Type B pancreatic cell (in vitro differentiated cells): ENCODE measurements around the gene MED8. TPM values are rescaled to one million over a fixed set of nuclear protein-coding genes. Genes with fewer than 3 reads are reported as not detected.

Source experiments
- DNase-seq: peaks from one replicate; pipeline ENCODE4 v3.0.0; 2021; ENCODE audit warnings: mixed read lengths; ENCODE audit not compliant: unreplicated experiment; ENCODE audit errors: extremely low spot score
- H3K27ac Mint-ChIP-seq: 2 replicates; pipeline ENCODE4 v1.8.0; 2021; ENCODE audit warnings: mild to moderate bottlenecking, mixed read lengths
- H3K27me3 Mint-ChIP-seq: 2 replicates; pipeline ENCODE4 v1.8.0; 2021; ENCODE audit warnings: mixed read lengths
- H3K36me3 Mint-ChIP-seq: 2 replicates; pipeline ENCODE4 v1.8.0; 2021; ENCODE audit warnings: mixed read lengths
- H3K4me1 Mint-ChIP-seq: one replicate; pipeline ENCODE4 v1.8.0; 2021; ENCODE audit warnings: mixed read lengths; ENCODE audit not compliant: unreplicated experiment
- H3K4me3 Mint-ChIP-seq: 2 replicates; pipeline ENCODE4 v1.8.0; 2021; ENCODE audit warnings: mild to moderate bottlenecking, mixed read lengths
- H3K9me3 Mint-ChIP-seq: 2 replicates; pipeline ENCODE4 v1.8.0; 2021; ENCODE audit warnings: mixed read lengths
- total RNA-seq: library from RNA; stranded (reverse); gene quantifications from 2 replicates; pipeline ENCODE4 v1.2.1, GENCODE V29; 2021; ENCODE audit warnings: low replicate concordance
- TF ChIP-seq, protein P1 (sequence below): fragments of 200-600 bp; sonication (generic); conservative IDR thresholded peaks from 2 replicates; pipeline ENCODE4 v1.5.0; 2021; ENCODE audit warnings: antibody characterized with exemption, mild to moderate bottlenecking

The MED8 gene
- total RNA-seq, 1 donor from 2014 or later = 37.2 TPM

DNA sequence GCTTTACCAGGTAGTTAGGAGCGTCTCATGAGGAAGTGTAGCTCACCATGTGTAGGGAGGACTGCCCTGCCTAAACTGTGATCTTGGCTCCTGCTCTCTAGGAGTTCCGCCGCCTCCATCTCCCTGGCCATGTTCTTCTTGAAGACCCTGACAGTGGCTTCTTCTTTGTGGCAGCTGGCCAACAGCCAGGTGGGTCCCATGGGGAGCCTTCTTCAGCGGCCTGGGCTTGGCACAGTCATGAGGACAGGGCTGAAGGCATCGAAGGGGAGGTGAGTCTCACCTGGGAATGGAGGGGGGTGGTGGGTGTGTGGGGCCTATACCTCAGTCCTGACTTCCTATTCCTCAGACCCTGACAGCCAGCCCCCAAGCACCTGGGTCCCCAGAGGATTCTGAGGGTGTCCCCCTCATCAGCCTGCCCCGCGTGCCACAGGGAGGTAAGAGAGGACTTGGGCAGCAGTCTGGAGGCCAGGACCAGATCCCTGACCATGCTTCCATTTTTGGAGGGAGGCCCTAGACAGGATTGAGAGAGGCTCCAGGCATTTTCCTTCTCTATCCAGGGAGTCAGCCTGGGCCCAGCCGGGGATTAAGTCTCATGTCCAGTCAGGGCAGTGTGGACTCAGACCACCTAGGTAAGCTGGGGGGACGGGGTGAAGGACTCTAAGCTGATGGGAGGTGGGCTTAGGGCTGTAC lies 42.7 kb upstream of the MED8 start:
- TF ChIP-seq, protein P1, sequence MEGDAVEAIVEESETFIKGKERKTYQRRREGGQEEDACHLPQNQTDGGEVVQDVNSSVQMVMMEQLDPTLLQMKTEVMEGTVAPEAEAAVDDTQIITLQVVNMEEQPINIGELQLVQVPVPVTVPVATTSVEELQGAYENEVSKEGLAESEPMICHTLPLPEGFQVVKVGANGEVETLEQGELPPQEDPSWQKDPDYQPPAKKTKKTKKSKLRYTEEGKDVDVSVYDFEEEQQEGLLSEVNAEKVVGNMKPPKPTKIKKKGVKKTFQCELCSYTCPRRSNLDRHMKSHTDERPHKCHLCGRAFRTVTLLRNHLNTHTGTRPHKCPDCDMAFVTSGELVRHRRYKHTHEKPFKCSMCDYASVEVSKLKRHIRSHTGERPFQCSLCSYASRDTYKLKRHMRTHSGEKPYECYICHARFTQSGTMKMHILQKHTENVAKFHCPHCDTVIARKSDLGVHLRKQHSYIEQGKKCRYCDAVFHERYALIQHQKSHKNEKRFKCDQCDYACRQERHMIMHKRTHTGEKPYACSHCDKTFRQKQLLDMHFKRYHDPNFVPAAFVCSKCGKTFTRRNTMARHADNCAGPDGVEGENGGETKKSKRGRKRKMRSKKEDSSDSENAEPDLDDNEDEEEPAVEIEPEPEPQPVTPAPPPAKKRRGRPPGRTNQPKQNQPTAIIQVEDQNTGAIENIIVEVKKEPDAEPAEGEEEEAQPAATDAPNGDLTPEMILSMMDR = no peak
- Mint-ChIP-seq H3K4me3 (no peak overlapping the region), H3K9me3 (no peaks in the 10 kb centered on the region), H3K4me1 (peaks cover 18% of the 10 kb centered on the region), H3K36me3 (peaks cover 38% of the 10 kb centered on the region), H3K27me3 (no peaks in the 10 kb centered on the region), H3K27ac (no peak overlapping the region)
- DNase-seq = no peak

DNA sequence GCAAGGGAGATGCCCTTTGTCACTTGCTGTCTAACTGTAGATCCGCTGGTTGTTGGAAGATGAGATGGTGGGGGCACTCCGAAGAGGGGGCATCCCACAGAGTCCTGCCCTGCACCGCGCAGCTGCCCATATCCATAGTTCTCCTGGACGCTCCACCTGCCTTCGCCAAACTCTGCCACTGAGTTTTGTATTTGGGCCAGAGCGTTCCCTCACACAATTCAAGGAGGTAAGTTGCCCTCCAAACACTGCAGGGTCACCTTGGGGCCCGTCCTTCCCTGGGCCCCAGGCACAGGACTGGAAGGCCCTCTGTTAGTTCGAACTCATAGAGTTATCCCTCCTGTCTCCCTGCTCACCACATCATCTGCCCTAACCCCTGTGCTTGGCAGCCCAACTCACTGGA lies 42.1 kb upstream of the MED8 start:
- H3K27ac Mint-ChIP-seq = no peak overlapping the region
- H3K27me3 Mint-ChIP-seq = no peaks in the 10 kb centered on the region
- no peak for DNase-seq
- no peaks in the 10 kb centered on the region for H3K9me3 Mint-ChIP-seq
- no peak overlapping the region for H3K4me3 Mint-ChIP-seq
- H3K36me3 Mint-ChIP-seq = peaks cover 40% of the 10 kb centered on the region
- H3K4me1 Mint-ChIP-seq = peaks cover 15% of the 10 kb centered on the region
- TF ChIP-seq, protein P1 = no peak

DNA sequence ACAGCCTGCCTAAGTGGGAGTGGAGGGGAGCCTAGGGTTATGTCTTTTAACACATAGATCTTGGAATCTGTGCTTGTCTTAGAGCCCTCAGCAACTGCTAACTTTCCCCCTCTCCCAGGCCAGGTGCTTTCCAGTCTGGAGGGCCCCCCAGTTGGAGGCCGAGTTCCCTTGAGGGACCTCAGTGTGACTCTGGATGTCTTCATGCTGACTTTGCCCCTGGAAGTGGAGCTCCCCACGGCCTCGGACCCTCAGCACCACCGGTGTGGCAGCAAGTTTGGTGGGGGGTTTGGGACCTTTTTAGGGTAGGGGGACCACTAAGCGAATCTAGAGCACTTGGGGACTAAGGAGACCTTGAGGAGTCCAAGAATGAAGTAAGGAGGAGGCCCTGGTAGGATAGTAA lies 41.2 kb upstream of the MED8 start:
- Mint-ChIP-seq H3K27me3 (no peaks in the 10 kb centered on the region), H3K4me3 (no peak overlapping the region), H3K27ac (no peak overlapping the region), H3K9me3 (no peaks in the 10 kb centered on the region), H3K36me3 (peaks cover 42% of the 10 kb centered on the region), H3K4me1 (peaks cover 9% of the 10 kb centered on the region)
- TF ChIP-seq, protein P1 = no peak
- DNase-seq = no peak

DNA sequence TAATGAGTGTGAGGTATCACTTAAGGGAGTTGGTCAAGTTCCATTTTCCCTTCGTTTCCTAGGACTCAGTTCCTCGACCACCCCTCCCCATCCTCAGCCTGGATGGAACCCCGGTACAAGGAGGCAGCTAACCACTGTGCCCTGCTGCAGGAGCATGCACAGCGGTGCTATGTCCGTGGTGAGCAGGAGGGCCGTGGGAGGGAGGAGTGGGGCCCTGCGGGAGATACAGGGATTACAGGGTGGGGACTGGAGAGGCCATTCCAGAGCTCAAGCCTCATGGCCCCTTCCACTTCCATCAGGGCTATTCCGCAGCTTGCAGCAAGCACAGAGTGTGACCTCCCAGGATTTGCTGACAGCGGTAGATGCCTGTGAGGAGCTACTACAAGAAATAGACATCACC lies 38.3 kb upstream of the MED8 start:
- Mint-ChIP-seq H3K9me3 (no peaks in the 10 kb centered on the region), H3K4me1 (no peaks in the 10 kb centered on the region), H3K36me3 (peaks cover 32% of the 10 kb centered on the region), H3K27ac (no peak overlapping the region), H3K4me3 (no peak overlapping the region), H3K27me3 (no peaks in the 10 kb centered on the region)
- no peak for DNase-seq
- TF ChIP-seq, protein P1 = no peak

DNA sequence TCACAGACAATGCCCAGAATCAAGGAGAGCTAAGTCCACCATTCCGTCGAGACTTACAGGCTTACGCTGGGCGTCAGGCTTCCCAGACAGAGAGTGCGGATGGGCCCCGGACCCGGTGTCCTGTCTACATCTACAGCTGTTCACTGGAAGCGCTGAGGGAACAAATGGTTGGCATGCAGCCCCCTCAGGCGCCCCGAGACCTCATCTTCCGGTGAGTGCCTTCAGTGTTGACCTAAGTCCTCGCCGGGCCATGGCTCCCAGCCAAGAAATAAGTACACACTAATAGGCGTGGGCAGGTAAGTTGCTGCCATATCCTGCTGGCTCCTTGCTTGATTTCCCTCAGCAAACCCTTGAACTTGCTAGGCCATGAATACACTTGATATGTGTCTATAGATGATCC lies 37.9 kb upstream of the MED8 start:
- Mint-ChIP-seq H3K4me1 (no peaks in the 10 kb centered on the region), H3K36me3 (peaks cover 32% of the 10 kb centered on the region), H3K9me3 (no peaks in the 10 kb centered on the region), H3K27ac (no peak overlapping the region), H3K27me3 (no peaks in the 10 kb centered on the region), H3K4me3 (no peak overlapping the region)
- TF ChIP-seq, protein P1 = no peak
- DNase-seq = no peak
